Activated CD4-positive, alpha-beta T cell treated with anti-CD3 and anti-CD28 coated beads for 1 hour (primary cell): ENCODE results near the gene CCDC50.

Experiments
- DNase-seq: peaks from one replicate; pipeline ENCODE4 v3.0.0-alpha.2; 2020

The CCDC50 gene

DNA sequence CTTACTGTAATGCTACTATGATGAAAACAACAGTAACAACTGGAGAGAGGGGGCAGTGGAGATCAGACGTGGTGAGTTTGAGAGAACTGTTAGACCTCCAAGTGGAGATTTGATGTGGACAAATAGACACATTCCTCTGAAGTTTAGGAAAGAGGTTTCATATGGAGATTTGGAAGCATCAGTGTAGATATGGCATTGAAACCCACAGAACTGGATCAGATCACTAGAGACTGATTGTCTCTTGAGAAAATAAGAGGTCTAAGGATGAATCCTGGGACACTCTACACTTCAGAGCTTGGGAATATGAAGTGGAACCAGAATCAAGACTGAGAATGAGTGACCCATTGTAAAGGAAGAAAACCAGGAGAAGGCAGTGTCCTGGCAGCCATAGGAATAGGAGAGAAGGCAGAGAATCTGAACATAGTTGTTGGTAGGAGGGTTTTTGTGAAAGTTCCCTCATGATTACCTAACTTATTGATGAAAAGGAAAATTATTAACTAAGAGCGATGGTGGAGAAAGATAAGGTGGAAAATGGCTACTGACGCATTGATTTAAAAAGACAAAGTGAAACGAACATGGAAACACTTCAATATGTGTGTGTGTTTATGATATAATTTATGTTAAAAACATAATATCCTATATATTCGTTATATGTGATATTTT lies 102.1 kb downstream of the CCDC50 start:
- DNase-seq, result no peak

GRCh38 chr3:191432162-191432561 lies 103.0 kb downstream of the CCDC50 start:
- DNase-seq, result no peak

GRCh38 chr3:191434024-191434423 lies 104.8 kb downstream of the CCDC50 start:
- no peak for DNase-seq

GRCh38 chr3:191435981-191436380 lies 106.8 kb downstream of the CCDC50 start:
- DNase-seq, result no peak

DNA sequence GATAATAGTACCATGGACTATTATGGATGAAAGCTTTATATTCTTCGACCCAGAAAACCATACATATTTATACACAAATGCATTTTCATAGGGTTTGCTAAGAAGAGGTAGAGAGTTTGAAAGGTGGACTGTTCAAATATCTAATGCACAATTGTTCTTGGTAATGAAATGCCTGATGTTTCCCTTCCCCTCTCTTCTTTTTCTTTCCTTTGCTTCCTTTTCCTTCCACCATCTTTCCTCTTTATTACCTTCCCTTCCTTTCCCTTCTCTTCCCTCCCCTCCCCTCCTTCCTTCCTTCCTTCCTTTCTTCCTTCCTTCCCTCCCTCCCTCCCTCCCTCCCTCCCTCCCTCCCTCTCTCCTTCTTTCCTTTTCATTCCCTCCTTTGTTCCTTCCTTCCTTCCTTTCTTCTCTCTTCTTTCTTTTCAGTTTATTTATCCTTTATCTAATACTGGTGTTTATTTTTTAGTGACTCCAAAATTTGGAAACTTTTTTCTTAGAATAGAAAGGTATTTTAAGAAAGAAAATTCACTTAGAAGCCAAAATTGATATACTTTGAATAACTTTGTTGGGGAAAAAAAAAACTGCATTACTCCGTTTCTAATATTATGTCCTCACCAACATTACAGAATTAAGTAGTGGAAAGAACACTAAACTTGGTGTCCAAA lies 109.1 kb downstream of the CCDC50 start:
- DNase-seq, result no peak

GRCh38 chr3:191440532-191440931 lies 111.3 kb downstream of the CCDC50 start:
- no peak for DNase-seq

DNA sequence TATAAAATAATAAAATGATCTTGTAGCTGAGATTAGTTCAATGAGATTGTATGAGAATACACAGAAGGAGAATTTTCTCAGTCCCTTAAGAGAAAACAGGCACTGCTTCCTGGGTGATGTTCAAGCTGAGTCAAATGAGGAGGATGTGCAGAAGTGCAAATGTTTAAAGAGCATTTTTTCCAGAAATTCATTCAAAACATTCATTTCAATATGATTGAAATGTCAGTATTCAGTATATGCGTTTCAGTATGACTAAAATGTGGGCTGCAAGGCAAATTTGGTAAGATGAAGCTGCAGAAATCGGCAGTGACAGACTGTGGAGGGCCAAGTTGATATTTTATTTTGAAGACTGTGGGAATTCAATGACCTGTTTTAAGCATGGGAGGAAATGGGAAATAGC lies 112.5 kb downstream of the CCDC50 start:
- no peak for DNase-seq

DNA sequence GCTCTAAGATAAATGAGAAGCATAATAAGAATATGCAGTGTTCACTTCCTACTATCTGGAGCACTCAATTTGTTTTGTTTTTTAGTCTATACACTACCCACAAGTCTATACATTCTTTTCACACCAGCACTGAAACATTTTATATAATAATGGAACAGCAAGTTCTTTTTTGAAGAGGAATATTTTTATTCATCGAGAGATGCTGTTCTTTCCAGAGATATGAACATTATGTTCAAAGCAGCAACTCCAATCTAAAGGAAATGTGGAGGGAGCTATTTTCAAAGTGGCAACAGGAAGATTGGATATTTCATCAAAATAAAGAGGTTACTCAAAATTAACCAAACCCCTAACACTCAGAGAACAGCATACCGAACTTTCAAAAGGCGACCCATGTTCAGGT lies 115.4 kb downstream of the CCDC50 start:
- DNase-seq, result no peak
